Suprapubic skin (tissue), 4 donors: Measurements from ENCODE around the gene SORCS2. TPM values are rescaled to one million over a fixed set of nuclear protein-coding genes. Genes with fewer than 3 reads are reported as not detected.

Experiments used
- DNase-seq, 2 donors: peaks; one replicate each; pipeline ENCODE4 v3.0.0-alpha.2; 2019; ENCODE audit warnings: low spot score in 2 of 2
- H3K27ac ChIP-seq: fragments of 200-600 bp; sonication (generic); one replicate; pipeline ENCODE4 v1.5.1; 2019
- H3K27me3 ChIP-seq: fragments of 200-600 bp; sonication (generic); one replicate; pipeline ENCODE4 v1.5.1; 2019
- H3K36me3 ChIP-seq: fragments of 200-600 bp; sonication (generic); one replicate; pipeline ENCODE4 v1.5.1; 2019
- H3K4me1 ChIP-seq: fragments of 200-600 bp; sonication (generic); one replicate; pipeline ENCODE4 v1.5.1; 2019
- H3K4me3 ChIP-seq: fragments of 200-600 bp; sonication (generic); one replicate; pipeline ENCODE4 v1.5.1; 2019; ENCODE audit warnings: mild to moderate bottlenecking
- H3K9me3 ChIP-seq: fragments of 200-600 bp; sonication (generic); one replicate; pipeline ENCODE4 v1.5.1; 2019
- CTCF ChIP-seq, 2 donors: fragments of 200-600 bp in 1 of 2; fragments of 450-650 bp in 1 of 2; sonication (generic) in 1 of 2; IDR thresholded peaks; one replicate each; pipeline ENCODE4 v1.5.1; 2016 to 2019; ENCODE audit warnings: antibody characterized with exemption in 2 of 2, mild to moderate bottlenecking in 1 of 2, moderate library complexity in 1 of 2
- EP300 ChIP-seq: sonication (generic); formaldehyde crosslinking; IDR thresholded peaks from one replicate; pipeline ENCODE4 v1.6.1; 2017; ENCODE audit warnings: antibody characterized with exemption
- POLR2A ChIP-seq, 2 donors: fragments of 450-650 bp; IDR thresholded peaks; one replicate each; pipeline ENCODE4 v1.6.1; 2017; ENCODE audit warnings: antibody characterized with exemption in 2 of 2, mild to moderate bottlenecking in 2 of 2, moderate library complexity in 2 of 2
- POLR2AphosphoS5 ChIP-seq, 3 donors: sonication (generic); formaldehyde crosslinking; IDR thresholded peaks; one replicate each; pipeline ENCODE4 v1.6.1; 2017; ENCODE audit warnings: antibody characterized with exemption in 3 of 3
- WGBS: methylation state at CpG from one replicate; pipeline ENCODE4 v1.1.5; 2018; 5-methylcytosine and 5-hydroxymethylcytosine counted together
- total RNA-seq, 4 donors: library from RNA; depleted of rRNA; stranded (reverse); fragments of >200 nt; gene quantifications; one replicate each; pipeline ENCODE4 v1.1.0, GENCODE V29; 2016

The SORCS2 gene
- total RNA-seq, 4 donors from 2014 or later: 0.94 to 4.6 (median 1.3) TPM

DNA sequence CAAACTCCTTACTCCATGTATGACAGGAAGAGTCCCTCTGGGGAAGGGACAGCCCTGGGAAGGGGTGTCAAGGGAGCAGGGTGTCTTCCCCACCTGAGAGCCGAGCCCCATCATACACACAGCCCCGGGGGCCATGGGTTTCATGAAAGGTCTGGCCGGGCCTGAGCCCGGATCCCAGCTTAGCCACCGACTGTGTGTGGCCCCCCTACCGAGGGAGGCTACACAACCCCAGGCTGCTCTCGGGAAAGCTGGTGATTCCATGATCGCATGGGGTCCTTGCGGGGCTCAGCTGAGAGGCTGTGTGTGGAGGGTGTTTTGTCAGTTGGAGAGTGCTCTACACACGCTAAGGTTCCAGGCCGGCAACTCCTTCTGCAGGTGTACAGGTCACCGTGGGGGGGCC is 55.6 kb downstream of the SORCS2 start:
- TF ChIP-seq EP300: no peak
- TF ChIP-seq POLR2AphosphoS5 (IDR thresholded peaks at IDR 0.05): no peak
- no peak for TF ChIP-seq POLR2A (IDR thresholded peaks at IDR 0.05)
- TF ChIP-seq CTCF (IDR thresholded peaks at IDR 0.05): no peak
- no peaks in the 10 kb centered on the region for H3K36me3 ChIP-seq
- no peak overlapping the region for H3K27ac ChIP-seq
- H3K27me3 ChIP-seq: peaks cover 8% of the 10 kb centered on the region
- peaks cover 12% of the 10 kb centered on the region for H3K4me1 ChIP-seq
- 79% methylated on average over 3 of the region's 12 CpGs for WGBS
- DNase-seq: no peak
- no peaks in the 10 kb centered on the region for H3K9me3 ChIP-seq
- no peak overlapping the region for H3K4me3 ChIP-seq

DNA sequence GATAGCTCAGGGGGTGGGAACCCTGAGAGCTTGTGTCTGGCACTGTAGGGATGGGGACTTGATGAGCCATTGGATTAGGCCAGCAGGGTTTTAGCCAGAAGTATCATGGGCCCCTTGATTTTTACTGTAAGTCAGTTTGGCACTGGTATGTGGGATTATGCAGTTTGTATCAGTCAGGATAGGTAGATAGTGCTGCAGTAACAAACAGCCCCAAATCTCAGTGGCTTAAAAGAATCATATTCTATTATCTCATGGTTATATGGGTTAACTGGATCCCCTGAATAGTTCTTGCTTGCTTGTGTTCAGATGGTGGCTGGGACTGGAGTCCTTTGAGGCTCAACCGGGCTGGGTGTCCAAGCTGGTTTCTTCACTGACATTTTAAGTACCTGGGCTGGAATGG is 56.5 kb downstream of the SORCS2 start:
- no peak overlapping the region for H3K27ac ChIP-seq
- no peaks in the 10 kb centered on the region for H3K36me3 ChIP-seq

DNA sequence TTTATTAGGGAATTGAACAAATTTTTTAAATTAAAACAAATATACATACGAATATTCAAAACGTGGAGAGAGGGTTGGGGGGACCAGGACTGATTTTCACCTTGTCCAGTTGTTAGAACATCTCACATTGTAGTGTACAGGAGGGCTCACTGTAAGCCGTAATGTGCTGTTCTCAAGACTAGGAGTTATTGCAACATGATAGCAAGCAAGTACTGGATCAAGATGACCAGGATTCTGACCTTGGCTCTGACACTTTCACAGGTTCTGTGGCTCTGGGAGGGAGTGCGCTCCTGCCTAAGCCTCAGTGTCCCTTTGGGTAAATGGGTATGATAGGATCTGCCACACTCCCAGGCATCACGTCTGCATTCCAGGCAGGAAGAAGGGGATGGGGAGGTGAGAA is 59.0 kb downstream of the SORCS2 start:
- no peak for DNase-seq
- TF ChIP-seq POLR2AphosphoS5 (IDR thresholded peaks at IDR 0.05): no peak
- TF ChIP-seq POLR2A (IDR thresholded peaks at IDR 0.05): no peak
- no peak for TF ChIP-seq EP300
- TF ChIP-seq CTCF (IDR thresholded peaks at IDR 0.05): no peak

More for the DNA sequence above, 56.5 kb downstream of the SORCS2 start:
- WGBS: 100% methylated on average over 1 of the region's 1 CpG
- Histone ChIP-seq H3K4me3 (no peak overlapping the region), H3K4me1 (peaks cover 12% of the 10 kb centered on the region), H3K9me3 (no peaks in the 10 kb centered on the region), H3K27me3 (peaks cover 5% of the 10 kb centered on the region)
- DNase-seq: no peak
- no peak for TF ChIP-seq POLR2A (IDR thresholded peaks at IDR 0.05)
- no peak for TF ChIP-seq CTCF (IDR thresholded peaks at IDR 0.05)
- TF ChIP-seq EP300: no peak
- TF ChIP-seq POLR2AphosphoS5 (IDR thresholded peaks at IDR 0.05): no peak

GRCh38 chr4:7252051-7252450 is 59.7 kb downstream of the SORCS2 start:
- no peak overlapping the region for H3K4me3 ChIP-seq
- H3K4me1 ChIP-seq: peaks cover 7% of the 10 kb centered on the region
- no peaks in the 10 kb centered on the region for H3K36me3 ChIP-seq
- no peaks in the 10 kb centered on the region for H3K9me3 ChIP-seq
- no peak overlapping the region for H3K27ac ChIP-seq
- H3K27me3 ChIP-seq: no peaks in the 10 kb centered on the region
- TF ChIP-seq EP300 (no peak), POLR2AphosphoS5 (IDR thresholded peaks at IDR 0.05) (no peak), POLR2A (IDR thresholded peaks at IDR 0.05) (no peak), CTCF (IDR thresholded peaks at IDR 0.05) (no peak)
- WGBS: 75% methylated on average over 7 of the region's 7 CpGs
- DNase-seq: no peak

More for the DNA sequence above, 59.0 kb downstream of the SORCS2 start:
- H3K4me1 ChIP-seq: peaks cover 7% of the 10 kb centered on the region
- no peak overlapping the region for H3K27ac ChIP-seq
- WGBS: 60% methylated on average over 5 of the region's 5 CpGs
- H3K27me3 ChIP-seq: no peaks in the 10 kb centered on the region
- H3K9me3 ChIP-seq: no peaks in the 10 kb centered on the region
- H3K36me3 ChIP-seq: no peaks in the 10 kb centered on the region
- no peak overlapping the region for H3K4me3 ChIP-seq

DNA sequence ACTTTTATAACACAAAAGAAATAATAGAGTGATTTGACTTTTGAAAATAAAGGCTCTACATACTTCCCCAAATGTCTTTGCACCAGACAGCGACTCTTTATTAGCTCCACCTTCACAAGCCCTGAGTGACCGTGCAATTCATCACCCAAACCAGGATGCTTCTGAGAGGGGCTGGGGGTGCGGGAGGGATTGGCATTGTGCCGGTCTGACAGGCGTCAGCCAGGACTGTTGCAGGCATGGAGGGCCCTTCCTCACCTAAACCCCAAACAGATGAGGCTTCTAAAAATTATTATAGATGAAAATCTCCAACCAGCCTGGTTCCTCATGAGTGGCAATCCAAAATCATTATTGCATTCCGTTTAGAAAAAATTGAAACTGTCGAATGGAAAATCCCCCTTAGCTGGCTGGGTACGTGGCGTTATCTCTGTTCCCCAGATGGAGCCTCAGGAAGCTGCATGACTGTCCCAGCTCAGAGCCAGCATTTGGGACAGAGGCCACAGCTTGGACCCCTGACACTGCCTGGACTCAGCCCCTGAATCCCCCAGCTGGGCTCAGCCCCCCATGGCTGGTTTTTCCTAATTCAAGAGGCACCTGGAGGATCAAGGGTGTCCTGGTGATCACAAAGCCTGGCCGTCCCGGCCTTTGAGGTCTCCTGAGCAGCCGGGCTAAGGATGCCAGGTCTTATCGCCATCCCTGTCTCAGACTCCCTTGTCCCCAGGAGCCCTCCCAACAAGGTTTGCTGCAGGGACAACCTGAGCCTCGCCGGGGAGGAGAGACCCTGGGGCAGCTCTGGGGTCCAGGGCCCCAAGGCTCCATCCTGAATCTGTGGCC is 60.4 kb downstream of the SORCS2 start:
- no peak for DNase-seq
- no peaks in the 10 kb centered on the region for H3K9me3 ChIP-seq

More for the DNA sequence above, 60.4 kb downstream of the SORCS2 start:
- H3K4me3 ChIP-seq: no peak overlapping the region
- peaks cover 7% of the 10 kb centered on the region for H3K4me1 ChIP-seq
- TF ChIP-seq CTCF (IDR thresholded peaks at IDR 0.05) (no peak), POLR2A (IDR thresholded peaks at IDR 0.05) (no peak), POLR2AphosphoS5 (IDR thresholded peaks at IDR 0.05) (no peak), EP300 (no peak)
- H3K36me3 ChIP-seq: no peaks in the 10 kb centered on the region
- H3K27me3 ChIP-seq: no peaks in the 10 kb centered on the region
- 73% methylated on average over 15 of the region's 15 CpGs for WGBS
- no peak overlapping the region for H3K27ac ChIP-seq
